Lung (tissue), 12 donors: Measurements from ENCODE around the gene TDRD12. TPM values are rescaled to one million over a fixed set of nuclear protein-coding genes. Genes with fewer than 3 reads are reported as not detected.

ENCODE experiments used
- ATAC-seq: fragments of 200-7000 bp; cut with Tn5 transposase; one replicate; pipeline ENCODE4 v1.9.1; 2020; ENCODE audit warnings: moderate number of reproducible peaks; ENCODE audit not compliant: insufficient read depth, low FRiP score
- DNase-seq, 3 donors: peaks; one replicate each; pipeline ENCODE4 v3.0.0-alpha.2; 2013 to 2017
- H3K27ac ChIP-seq, 2 donors: one replicate each; pipeline ENCODE4 v1.5.1; 2013; ENCODE audit warnings: mild to moderate bottlenecking in 2 of 2, moderate library complexity in 2 of 2, control low read depth in 1 of 2, inconsistent platforms in 1 of 2, low read depth in 1 of 2, low read length in 1 of 2
- H3K27me3 ChIP-seq, 3 donors: one replicate each; pipeline ENCODE4 v1.5.1; 2013; ENCODE audit warnings: low read length in 2 of 3; ENCODE audit not compliant: control insufficient read depth in 3 of 3, insufficient read depth in 3 of 3
- H3K36me3 ChIP-seq, 4 donors: one replicate each; pipeline ENCODE4 v1.5.1; 2013; ENCODE audit warnings: low read length in 4 of 4, mild to moderate bottlenecking in 1 of 4, moderate library complexity in 1 of 4; ENCODE audit not compliant: control insufficient read depth in 4 of 4, insufficient read depth in 4 of 4
- H3K4me1 ChIP-seq, 5 donors: one replicate each; pipeline ENCODE4 v1.5.1; 2013; ENCODE audit warnings: low read length in 5 of 5, mild to moderate bottlenecking in 2 of 5, moderate library complexity in 1 of 5; ENCODE audit not compliant: control insufficient read depth in 5 of 5, insufficient read depth in 5 of 5
- H3K4me3 ChIP-seq: one replicate; pipeline ENCODE4 v1.5.1; 2013; ENCODE audit warnings: mild to moderate bottlenecking, control low read depth, moderate library complexity
- H3K9ac ChIP-seq, 2 donors: one replicate each; pipeline ENCODE4 v1.5.1; 2013; ENCODE audit warnings: low read length in 2 of 2, control low read depth in 1 of 2; ENCODE audit not compliant: insufficient read depth in 1 of 2
- H3K9me3 ChIP-seq, 4 donors: one replicate each; pipeline ENCODE4 v1.5.1; 2013; ENCODE audit warnings: low read length in 3 of 4, mild to moderate bottlenecking in 1 of 4, moderate library complexity in 1 of 4; ENCODE audit not compliant: control insufficient read depth in 4 of 4, insufficient read depth in 3 of 4
- WGBS, 2 donors: extraction: QIAGEN DNeasy Blood & Tissue Kit; methylation state at CpG; one replicate each; pipeline ENCODE4 v1.1.7; 2013; 5-methylcytosine and 5-hydroxymethylcytosine counted together
- polyA plus RNA-seq, 2 donors: library from polyadenylated mRNA; stranded (reverse); fragments of 200-250 nt; gene quantifications; one replicate each; pipeline ENCODE4 v1.2.1, GENCODE V29; 2013
- total RNA-seq, 2 donors: library from RNA; depleted of rRNA in 1 of 2; stranded (reverse); fragments of >200 nt in 1 of 2; gene quantifications; one replicate each; pipeline ENCODE4 v1.2.1, GENCODE V29; 2014 to 2021
- TF ChIP-seq, protein P1 (sequence below): IDR thresholded peaks from 2 replicates; pipeline ENCODE4 v1.5.1; 2012; ENCODE audit warnings: mild to moderate bottlenecking; ENCODE audit errors: control extremely low read depth, extremely low read depth
- donor health status: control.
- donor health status: control.
- donor health status: Bipolar disorder and iron deficiency.
- donor health status: healthy.
- donor health status: DM: yes; HTN: yes; CAD: no.

The TDRD12 gene
- total and polyA plus RNA-seq, 4 donors, result 0.08 to 0.14 (median 0.10) TPM

DNA sequence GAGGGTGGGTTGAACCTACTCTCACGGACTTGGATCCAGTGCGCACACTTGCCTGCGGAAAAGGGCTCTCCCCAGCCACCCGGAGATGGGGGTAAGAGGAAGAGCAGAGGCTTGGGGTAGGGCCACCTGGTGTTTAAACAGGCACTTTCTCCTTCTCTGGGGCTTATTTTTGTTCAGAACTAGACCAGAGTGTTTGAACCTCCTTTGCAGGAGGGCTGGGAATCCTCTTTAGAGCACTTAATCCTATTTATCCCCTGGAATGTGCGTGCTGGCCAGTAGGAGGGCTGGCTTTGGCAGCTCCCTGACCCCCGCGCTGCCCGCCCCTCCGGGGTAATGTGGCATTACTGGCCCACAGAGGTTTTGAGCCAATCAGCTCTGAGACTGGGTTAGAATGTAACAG, 41.9 kb upstream of the TDRD12 start:
- WGBS, 2 donors, result 38 to 43% methylated on average over 9 of the region's 9 CpGs
- Histone ChIP-seq H3K27ac (no peak overlapping the region), H3K4me3 (no peak overlapping the region)

DNA sequence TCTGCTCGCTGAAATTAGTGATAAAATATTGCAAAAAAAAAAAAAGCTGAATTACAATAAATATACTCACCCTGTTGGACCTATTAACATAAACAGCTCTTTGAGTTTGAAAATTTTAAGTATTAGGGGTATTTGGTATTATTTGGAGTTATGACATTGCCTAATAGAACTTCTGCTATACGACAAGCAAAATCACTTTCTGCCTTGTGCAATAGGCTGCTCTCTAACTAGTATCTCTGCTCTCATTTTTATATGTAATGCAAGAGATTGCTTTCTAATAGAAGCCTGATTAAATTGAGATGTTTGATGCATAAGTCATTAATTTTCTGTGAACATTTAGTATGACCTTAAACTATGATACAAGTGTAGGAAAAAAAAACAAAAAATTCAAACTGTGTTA, 38.6 kb upstream of the TDRD12 start:
- Histone ChIP-seq H3K9me3 (no peaks in the 10 kb centered on the region), H3K36me3 (no peaks in the 10 kb centered on the region), H3K4me3 (no peak overlapping the region), H3K9ac (no peak overlapping the region), H3K27me3 (peaks cover 0 to 24% (median 14%) of the 10 kb centered on the region in 3 donors), H3K27ac (no peak overlapping the region), H3K4me1 (peaks cover 0 to 10% (median 0%) of the 10 kb centered on the region in 5 donors)
- DNase-seq (no peak), ATAC-seq (no peak)
- TF ChIP-seq, protein P1, sequence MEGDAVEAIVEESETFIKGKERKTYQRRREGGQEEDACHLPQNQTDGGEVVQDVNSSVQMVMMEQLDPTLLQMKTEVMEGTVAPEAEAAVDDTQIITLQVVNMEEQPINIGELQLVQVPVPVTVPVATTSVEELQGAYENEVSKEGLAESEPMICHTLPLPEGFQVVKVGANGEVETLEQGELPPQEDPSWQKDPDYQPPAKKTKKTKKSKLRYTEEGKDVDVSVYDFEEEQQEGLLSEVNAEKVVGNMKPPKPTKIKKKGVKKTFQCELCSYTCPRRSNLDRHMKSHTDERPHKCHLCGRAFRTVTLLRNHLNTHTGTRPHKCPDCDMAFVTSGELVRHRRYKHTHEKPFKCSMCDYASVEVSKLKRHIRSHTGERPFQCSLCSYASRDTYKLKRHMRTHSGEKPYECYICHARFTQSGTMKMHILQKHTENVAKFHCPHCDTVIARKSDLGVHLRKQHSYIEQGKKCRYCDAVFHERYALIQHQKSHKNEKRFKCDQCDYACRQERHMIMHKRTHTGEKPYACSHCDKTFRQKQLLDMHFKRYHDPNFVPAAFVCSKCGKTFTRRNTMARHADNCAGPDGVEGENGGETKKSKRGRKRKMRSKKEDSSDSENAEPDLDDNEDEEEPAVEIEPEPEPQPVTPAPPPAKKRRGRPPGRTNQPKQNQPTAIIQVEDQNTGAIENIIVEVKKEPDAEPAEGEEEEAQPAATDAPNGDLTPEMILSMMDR, result no peak
- 59 to 67% methylated on average over 2 of the region's 2 CpGs for WGBS, 2 donors

More for the DNA sequence above, 41.9 kb upstream of the TDRD12 start:
- peaks cover 0 to 27% (median 14%) of the 10 kb centered on the region in 3 donors for H3K27me3 ChIP-seq
- no peak for ATAC-seq
- H3K9ac ChIP-seq, result no peak overlapping the region
- no peaks in the 10 kb centered on the region for H3K36me3 ChIP-seq
- DNase-seq, result peak in 2 of 3 donors; percentile 13 to 40
- TF ChIP-seq, protein P1, result no peak
- peaks cover 0 to 2% (median 0%) of the 10 kb centered on the region in 4 donors for H3K9me3 ChIP-seq
- peaks cover 0 to 22% (median 0%) of the 10 kb centered on the region in 5 donors for H3K4me1 ChIP-seq

DNA sequence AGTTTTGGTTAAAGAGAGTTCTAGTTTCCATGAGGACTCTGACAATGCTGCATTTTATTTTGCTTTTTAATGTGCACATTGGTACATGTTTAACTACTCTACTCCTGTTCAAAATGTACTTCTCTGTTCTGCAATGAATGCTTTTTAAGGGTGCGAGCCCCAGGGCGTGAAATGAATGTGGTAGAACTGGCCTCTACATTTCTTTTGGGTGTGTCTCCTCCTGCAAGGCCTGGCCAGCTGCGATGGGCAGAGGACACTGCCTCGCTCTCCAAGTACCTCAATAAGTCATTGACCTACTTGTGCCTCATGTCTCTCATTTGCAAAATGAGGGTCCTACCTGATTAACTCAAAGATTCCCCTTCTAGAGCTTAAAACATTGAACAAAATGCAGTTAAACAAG, 37.2 kb upstream of the TDRD12 start:
- no peak for ATAC-seq
- 75 to 90% methylated on average over 4 of the region's 4 CpGs for WGBS, 2 donors

More for the DNA sequence above, 37.2 kb upstream of the TDRD12 start:
- no peak overlapping the region for H3K27ac ChIP-seq
- no peaks in the 10 kb centered on the region for H3K36me3 ChIP-seq
- no peak for DNase-seq
- peaks cover 0 to 16% (median 6%) of the 10 kb centered on the region in 3 donors for H3K27me3 ChIP-seq
- H3K9me3 ChIP-seq, result no peaks in the 10 kb centered on the region
- no peak overlapping the region for H3K4me3 ChIP-seq
- TF ChIP-seq, protein P1, result no peak
- H3K4me1 ChIP-seq, result peaks cover 0 to 6% (median 0%) of the 10 kb centered on the region in 5 donors
- no peak overlapping the region for H3K9ac ChIP-seq
